ENCODE results near the gene TRAPPC14. TPM values are rescaled to one million over a fixed set of nuclear protein-coding genes. Genes with fewer than 3 reads are reported as not detected.
A peak's percentile ranks its signal among the peaks of the same experiment; 100 is the strongest.
"Not testable (repeated sequence)": the region's sequence is repeated elsewhere in the genome, so short reads cannot be mapped to it uniquely, and the experiment has no call there.

The TRAPPC14 gene
- polyA plus RNA-seq = 6.3 TPM

GRCh38 chr7:100158229-100159098 lies at the start of gene TRAPPC14:
Gene TRAPPC14 (minus strand): TSS chr7:100158723. CDS start chr7:100158499, 224 bp downstream.
- peaks cover 2% of the 10 kb centered on the region for H3K36me3 Mint-ChIP-seq

GRCh38 chr7:100204454-100204853 lies 45.9 kb upstream of the TRAPPC14 start:
- peaks cover 5% of the 10 kb centered on the region for H3K36me3 Mint-ChIP-seq
- H3K27me3 Mint-ChIP-seq = no peaks in the 10 kb centered on the region
- peaks cover 29 to 50% (median 37%) of the 10 kb centered on the region in 3 donors for H3K4me1 Mint-ChIP-seq
- peak overlapping the region in 2 of 4 donors; percentile 44 to 45 for H3K4me3 Mint-ChIP-seq
- H3K9me3 Mint-ChIP-seq = peaks cover 0 to 1% (median 0%) of the 10 kb centered on the region in 3 donors
- no peak overlapping the region for H3K27ac Mint-ChIP-seq

More at GRCh38 chr7:100158229-100159098, at the start of gene TRAPPC14:
- Mint-ChIP-seq H3K9me3 (no peaks in the 10 kb centered on the region), H3K27me3 (no peaks in the 10 kb centered on the region), H3K27ac (peak within 1 kb of the TSS; percentile 90 to 96 (median 95)), H3K4me1 (peaks cover 24 to 33% (median 28%) of the 10 kb centered on the region in 3 donors), H3K4me3 (peak within 1 kb of the TSS; percentile 84 to 93 (median 87))

GRCh38 chr7:100200693-100201092 lies 42.2 kb upstream of the TRAPPC14 start:
- H3K27me3 Mint-ChIP-seq = no peaks in the 10 kb centered on the region
- peaks cover 0 to 5% (median 0%) of the 10 kb centered on the region in 3 donors for H3K9me3 Mint-ChIP-seq
- H3K4me3 Mint-ChIP-seq = peak overlapping the region in 3 of 4 donors; percentile 52 to 73 (median 57)
- peaks cover 26 to 44% (median 35%) of the 10 kb centered on the region in 3 donors for H3K4me1 Mint-ChIP-seq
- peak overlapping the region in 2 of 3 donors; percentile 50 to 86 for H3K27ac Mint-ChIP-seq
- H3K36me3 Mint-ChIP-seq = no peaks in the 10 kb centered on the region

GRCh38 chr7:100198266-100198665 lies 39.7 kb upstream of the TRAPPC14 start:
- Mint-ChIP-seq H3K36me3 (no peaks in the 10 kb centered on the region), H3K9me3 (peaks cover 0 to 5% (median 0%) of the 10 kb centered on the region in 3 donors), H3K4me3 (peak overlapping the region in 1 of 4 donors; percentile 4), H3K4me1 (peaks cover 36 to 54% (median 37%) of the 10 kb centered on the region in 3 donors), H3K27me3 (no peaks in the 10 kb centered on the region), H3K27ac (no peak overlapping the region)

GRCh38 chr7:100195901-100196322 lies 37.4 kb upstream of the TRAPPC14 start:
- not testable (repeated sequence) for H3K27me3 Mint-ChIP-seq, H3K9me3 Mint-ChIP-seq, H3K36me3 Mint-ChIP-seq
- Mint-ChIP-seq H3K4me3 (peak overlapping the region; percentile 11 to 58 (median 45)), H3K27ac (peak overlapping the region; percentile 59 to 87 (median 80)), H3K4me1 (peaks cover 54 to 62% (median 54%) of the 10 kb centered on the region in 3 donors)

- Mint-ChIP-seq H3K36me3 (no peaks in the 10 kb centered on the region), H3K4me1 (peaks cover 54 to 63% (median 56%) of the 10 kb centered on the region in 3 donors), H3K4me3 (peak overlapping the region in 2 of 4 donors; percentile 11 to 48), H3K27me3 (no peaks in the 10 kb centered on the region), H3K9me3 (peaks cover 0 to 3% (median 0%) of the 10 kb centered on the region in 3 donors), H3K27ac (peak overlapping the region; percentile 59 to 87 (median 61))
Measured at GRCh38 chr7:100195222-100195621, 36.7 kb upstream of the TRAPPC14 start.

- peaks cover 0 to 3% (median 0%) of the 10 kb centered on the region in 3 donors for H3K9me3 Mint-ChIP-seq
- peak overlapping the region in 3 of 4 donors; percentile 27 to 83 (median 58) for H3K4me3 Mint-ChIP-seq
- peaks cover 43 to 59% (median 54%) of the 10 kb centered on the region in 3 donors for H3K4me1 Mint-ChIP-seq
- H3K27ac Mint-ChIP-seq = peak overlapping the region in 2 of 3 donors; percentile 57 to 92
- no peaks in the 10 kb centered on the region for H3K27me3 Mint-ChIP-seq
- no peaks in the 10 kb centered on the region for H3K36me3 Mint-ChIP-seq
Measured at GRCh38 chr7:100192969-100193368, 34.4 kb upstream of the TRAPPC14 start.

- peak overlapping the region; percentile 13 to 83 (median 50) for H3K4me3 Mint-ChIP-seq
- H3K27me3 Mint-ChIP-seq, H3K9me3 Mint-ChIP-seq, H3K36me3 Mint-ChIP-seq: not testable (repeated sequence)
- peaks cover 43 to 55% (median 54%) of the 10 kb centered on the region in 3 donors for H3K4me1 Mint-ChIP-seq
- peak overlapping the region; percentile 57 to 92 (median 86) for H3K27ac Mint-ChIP-seq
Measured at GRCh38 chr7:100192281-100192862, 33.8 kb upstream of the TRAPPC14 start.

- peaks cover 41 to 54% (median 54%) of the 10 kb centered on the region in 3 donors for H3K4me1 Mint-ChIP-seq
- H3K27ac Mint-ChIP-seq = peak overlapping the region; percentile 57 to 92 (median 86)
- peak overlapping the region; percentile 13 to 83 (median 50) for H3K4me3 Mint-ChIP-seq
- no peaks in the 10 kb centered on the region for H3K27me3 Mint-ChIP-seq
- peaks cover 0 to 3% (median 0%) of the 10 kb centered on the region in 3 donors for H3K9me3 Mint-ChIP-seq
- no peaks in the 10 kb centered on the region for H3K36me3 Mint-ChIP-seq
Measured at GRCh38 chr7:100191775-100192174, 33.3 kb upstream of the TRAPPC14 start.

- H3K36me3 Mint-ChIP-seq = no peaks in the 10 kb centered on the region
- H3K4me3 Mint-ChIP-seq = peak overlapping the region in 3 of 4 donors; percentile 52 to 61 (median 54)
- H3K4me1 Mint-ChIP-seq = peaks cover 33 to 46% (median 42%) of the 10 kb centered on the region in 3 donors
- H3K27me3 Mint-ChIP-seq = no peaks in the 10 kb centered on the region
- H3K27ac Mint-ChIP-seq = peak overlapping the region; percentile 32 to 86 (median 57)
- H3K9me3 Mint-ChIP-seq = no peaks in the 10 kb centered on the region
Measured at GRCh38 chr7:100190048-100190711, 31.7 kb upstream of the TRAPPC14 start.

- Mint-ChIP-seq H3K27me3 (no peaks in the 10 kb centered on the region), H3K27ac (no peak overlapping the region), H3K4me3 (no peak overlapping the region), H3K9me3 (no peaks in the 10 kb centered on the region), H3K36me3 (peaks cover 1% of the 10 kb centered on the region), H3K4me1 (peaks cover 24 to 41% (median 35%) of the 10 kb centered on the region in 3 donors)
Measured at GRCh38 chr7:100189061-100189460, 30.5 kb upstream of the TRAPPC14 start.

GRCh38 chr7:100185726-100186125 lies 27.2 kb upstream of the TRAPPC14 start:
- Mint-ChIP-seq H3K4me3 (no peak overlapping the region), H3K4me1 (peaks cover 8 to 13% (median 12%) of the 10 kb centered on the region in 3 donors), H3K27me3 (peaks cover 2% of the 10 kb centered on the region), H3K27ac (no peak overlapping the region), H3K36me3 (peaks cover 1% of the 10 kb centered on the region), H3K9me3 (no peaks in the 10 kb centered on the region)

- H3K27ac Mint-ChIP-seq, H3K27me3 Mint-ChIP-seq, H3K9me3 Mint-ChIP-seq, H3K36me3 Mint-ChIP-seq, H3K4me1 Mint-ChIP-seq: not testable (repeated sequence)
- H3K4me3 Mint-ChIP-seq = peak overlapping the region in 1 of 4 donors; percentile 52
Measured at GRCh38 chr7:100183090-100183489, 24.6 kb upstream of the TRAPPC14 start.

GRCh38 chr7:100182616-100183015 lies 24.1 kb upstream of the TRAPPC14 start:
- H3K27me3 Mint-ChIP-seq, H3K36me3 Mint-ChIP-seq, H3K9me3 Mint-ChIP-seq, H3K27ac Mint-ChIP-seq, H3K4me3 Mint-ChIP-seq, H3K4me1 Mint-ChIP-seq: not testable (repeated sequence)

Data from IgD-negative memory B cell (primary cell).